Activated CD4-positive, alpha-beta T cell treated with anti-CD3 and anti-CD28 coated beads, Interleukin-2, Interleukin-6, amounts not matched to agents 100 ng/mL and 50 ng/mL, durations not matched to agents 16 hours and 8 hours (primary cell): Measurements from ENCODE around the gene UST.
"Not testable (repeated sequence)": the region's sequence is repeated elsewhere in the genome, so short reads cannot be mapped to it uniquely, and the experiment has no call there.

Experiments
- DNase-seq: peaks from one replicate; pipeline ENCODE4 v3.0.0-alpha.2; 2020

UST gene

GRCh38 chr6:149098700-149099276 is 352.0 kb downstream of the UST start:
- DNase-seq = no peak

GRCh38 chr6:149102324-149102723 is 355.5 kb downstream of the UST start:
- no peak for DNase-seq

DNA sequence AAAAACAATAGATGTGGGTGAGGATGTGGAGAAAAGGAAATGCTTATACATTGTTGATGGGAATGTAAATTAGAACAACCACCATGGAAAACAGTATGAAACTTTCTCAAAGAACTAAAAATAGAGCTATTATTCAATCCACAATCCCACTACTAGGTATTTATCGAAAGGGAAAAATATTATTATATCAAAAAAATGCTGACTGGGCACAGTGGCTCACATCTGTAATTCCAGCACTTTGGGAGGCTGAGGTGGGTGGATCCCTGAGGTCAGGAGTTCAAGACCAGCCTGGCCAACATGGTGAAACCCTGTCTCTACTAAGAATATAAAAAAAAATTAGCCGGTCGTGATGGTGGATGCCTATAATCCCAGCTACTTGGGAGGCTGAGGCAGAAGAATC is 357.1 kb downstream of the UST start:
- not testable (repeated sequence) for DNase-seq

DNA sequence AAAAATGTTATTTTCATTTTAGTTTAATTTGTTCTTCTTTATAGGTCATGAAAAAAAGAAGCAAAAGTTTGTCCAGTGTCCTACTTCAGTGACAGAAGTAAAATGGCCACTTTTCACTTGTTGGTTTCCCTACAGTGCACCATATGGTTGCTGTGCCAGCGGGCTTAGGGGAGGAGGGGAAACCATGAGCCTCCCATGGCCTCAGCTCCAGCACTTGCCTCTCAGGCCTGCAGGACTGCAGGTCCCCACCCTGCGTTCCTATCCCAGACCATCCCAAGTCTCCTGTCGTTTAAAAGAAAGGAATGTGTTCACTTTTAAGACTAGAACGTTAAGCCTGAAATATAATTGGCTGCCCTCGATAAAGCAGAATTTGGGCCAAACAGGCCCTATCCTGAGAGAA is 360.7 kb downstream of the UST start:
- DNase-seq = no peak

- DNase-seq = no peak
Observed at GRCh38 chr6:149108038-149108748, 361.4 kb downstream of the UST start.

- no peak for DNase-seq
Observed at GRCh38 chr6:149108749-149109100, 361.9 kb downstream of the UST start.

DNA sequence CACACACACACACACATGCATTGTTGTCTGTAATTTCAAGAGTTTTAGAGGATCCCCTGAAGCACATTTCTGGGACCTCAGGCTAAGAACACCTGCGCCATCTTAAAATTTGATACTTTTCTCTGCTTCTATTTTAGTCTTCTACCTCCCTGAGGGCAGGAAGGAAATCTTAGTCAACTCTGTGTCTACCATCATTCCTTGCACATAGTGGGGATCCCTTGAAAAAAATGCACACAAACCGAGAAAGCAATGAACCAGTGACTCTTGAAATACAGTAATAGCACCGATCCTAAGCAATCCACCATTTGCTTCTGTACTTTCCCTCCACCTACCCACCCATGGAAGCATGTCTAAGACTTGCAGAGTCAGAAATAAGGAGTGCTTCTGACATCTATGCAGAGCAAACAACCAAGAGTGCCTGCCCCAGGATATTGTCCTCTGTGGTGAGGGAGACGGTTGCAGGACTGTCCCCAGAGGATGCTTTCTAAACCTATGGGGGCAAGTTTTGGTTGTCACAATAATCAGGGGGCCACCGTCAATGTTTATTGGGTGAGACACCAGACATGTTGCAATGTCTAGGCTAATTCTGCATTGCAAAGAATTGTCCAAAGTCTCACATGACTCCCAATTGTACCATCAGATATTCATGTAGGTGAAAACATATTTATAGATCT is 362.7 kb downstream of the UST start:
- no peak for DNase-seq

- no peak for DNase-seq
Observed at GRCh38 chr6:149111556-149112115, 364.8 kb downstream of the UST start.

GRCh38 chr6:149112976-149113375 is 366.1 kb downstream of the UST start:
- DNase-seq = peak; percentile 43

- no peak for DNase-seq
Observed at GRCh38 chr6:149114167-149114566, 367.3 kb downstream of the UST start.

- no peak for DNase-seq
Observed at GRCh38 chr6:149118737-149119653, 372.2 kb downstream of the UST start.

- DNase-seq = peak; percentile 28
Observed at GRCh38 chr6:149122850-149123821, 376.3 kb downstream of the UST start.

GRCh38 chr6:149125309-149125708 is 378.5 kb downstream of the UST start:
- no peak for DNase-seq
